GM23248 (cell line): ENCODE data around the gene OR56B4. TPM values are rescaled to one million over a fixed set of nuclear protein-coding genes. Genes with fewer than 3 reads are reported as not detected.
"Not testable (repeated sequence)": the region's sequence is repeated elsewhere in the genome, so short reads cannot be mapped to it uniquely, and the experiment has no call there.

Source experiments
- DNase-seq: peaks from one replicate; pipeline ENCODE4 v3.0.0-alpha.2; 2015
- H2AFZ ChIP-seq: fragments of 200-600 bp; sonication (generic); 2 replicates; pipeline ENCODE4 v1.6.1; 2016; ENCODE audit warnings: antibody characterized with exemption
- H3F3A ChIP-seq: fragments of 200-600 bp; sonication (generic); 2 replicates; pipeline ENCODE4 v1.6.1; 2016; ENCODE audit warnings: mild to moderate bottlenecking, antibody characterized with exemption, mixed run types; ENCODE audit not compliant: insufficient read depth
- H3K27ac ChIP-seq: fragments of 200-600 bp; sonication (generic); 2 replicates; pipeline ENCODE4 v1.5.1; 2016; ENCODE audit warnings: mild to moderate bottlenecking
- H3K27me3 ChIP-seq: fragments of 200-600 bp; sonication (generic); replicated peaks from 2 replicates; pipeline ENCODE4 v1.6.1; 2016; ENCODE audit warnings: mild to moderate bottlenecking; ENCODE audit not compliant: insufficient read depth
- H3K36me3 ChIP-seq: fragments of 200-600 bp; sonication (generic); 2 replicates; pipeline ENCODE4 v1.6.1; 2016; ENCODE audit warnings: low read depth, mild to moderate bottlenecking
- H3K4me1 ChIP-seq: fragments of 200-600 bp; sonication (generic); 2 replicates; pipeline ENCODE4 v1.6.1; 2016; ENCODE audit warnings: mild to moderate bottlenecking; ENCODE audit not compliant: insufficient read depth
- H3K4me2 ChIP-seq: fragments of 200-600 bp; sonication (generic); one replicate; pipeline ENCODE4 v1.6.1; 2016; ENCODE audit warnings: mild to moderate bottlenecking; ENCODE audit not compliant: unreplicated experiment
- H3K4me3 ChIP-seq: fragments of 200-600 bp; sonication (generic); 2 replicates; pipeline ENCODE4 v1.5.1; 2016; ENCODE audit warnings: mild to moderate bottlenecking
- H3K79me2 ChIP-seq: fragments of 200-600 bp; sonication (generic); 2 replicates; pipeline ENCODE4 v1.6.1; 2016; ENCODE audit warnings: mild to moderate bottlenecking; ENCODE audit not compliant: insufficient read depth
- H3K9ac ChIP-seq: fragments of 200-600 bp; sonication (generic); 2 replicates; pipeline ENCODE4 v1.6.1; 2016; ENCODE audit warnings: mild to moderate bottlenecking
- H3K9me2 ChIP-seq: fragments of 200-600 bp; sonication (generic); 2 replicates; pipeline ENCODE4 v1.6.1; 2016; ENCODE audit warnings: mixed run types, mild to moderate bottlenecking, moderate library complexity; ENCODE audit not compliant: insufficient read depth
- H3K9me3 ChIP-seq: fragments of 200-600 bp; sonication (generic); one replicate; pipeline ENCODE4 v1.6.1; 2017; ENCODE audit warnings: low read depth
- H4K20me1 ChIP-seq: fragments of 200-600 bp; sonication (generic); 2 replicates; pipeline ENCODE4 v1.6.0; 2016; ENCODE audit not compliant: insufficient read depth
- EZH2 ChIP-seq: fragments of 200-600 bp; sonication (generic); IDR thresholded peaks from 2 replicates; pipeline ENCODE4 v1.6.1; 2018; ENCODE audit warnings: antibody characterized with exemption, mild to moderate bottlenecking; ENCODE audit not compliant: insufficient read depth, poor library complexity, severe bottlenecking
- EZH2phosphoT487 ChIP-seq: fragments of 200-600 bp; sonication (generic); IDR thresholded peaks from 2 replicates; pipeline ENCODE4 v1.6.1; 2018; ENCODE audit warnings: antibody characterized with exemption, moderate library complexity, mild to moderate bottlenecking, low read depth; ENCODE audit not compliant: insufficient read depth
- WGBS, 2 experiments: methylation state at CpG; one replicate each; pipeline ENCODE4 v1.1.6; 2015 to 2017; ENCODE audit warnings: low lambda C conversion rate in 2 of 2, low coverage in 1 of 2; ENCODE audit errors: missing lambda C conversion rate in 2 of 2; 5-methylcytosine and 5-hydroxymethylcytosine counted together
- in situ Hi-C: fragments of 300-500 bp; cut with MboI; formaldehyde crosslinking; loops from 2 replicates; pipeline ENCODE4 v1.15.0; 2020
- polyA plus RNA-seq: library from polyadenylated mRNA; unstranded; fragments of >200 nt; fragmentation: Nextera tagmentation; extraction: Ambion mirVana; gene quantifications from 2 replicates; pipeline ENCODE4 v1.2.1, GENCODE V29; 2016
- total RNA-seq: library from RNA; depleted of rRNA; stranded (reverse); fragments of >200 nt; shearing (Covaris generic); gene quantifications from 2 replicates; pipeline ENCODE4 v1.2.3, GENCODE V29; 2014

OR56B4 gene
- total and polyA plus RNA-seq, 2 experiments from 2014 or later = not detected

DNA sequence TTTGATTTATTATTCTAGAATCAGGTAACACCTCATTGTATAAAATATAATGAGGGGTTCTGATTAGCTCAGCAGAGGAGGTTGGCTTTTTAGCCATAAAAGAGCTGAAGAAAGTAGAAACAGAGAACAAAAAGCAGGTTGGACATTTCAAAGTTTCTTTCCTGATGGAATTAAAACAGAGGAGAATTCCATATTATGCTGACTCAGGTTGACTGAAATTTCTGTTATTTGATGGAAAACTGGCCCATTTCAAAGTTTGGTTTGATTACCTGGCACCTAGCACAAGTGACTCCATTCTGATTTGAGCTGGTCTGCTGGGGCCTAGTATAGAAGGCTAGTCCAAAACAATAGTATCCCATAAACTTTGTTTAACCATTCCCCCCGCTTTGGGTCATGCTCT, 24.9 kb downstream of the OR56B4 start:
- Histone ChIP-seq H3K79me2 (no peaks in the 10 kb centered on the region), H3K36me3 (no peaks in the 10 kb centered on the region), H3K9me2 (no peaks in the 10 kb centered on the region), H3K4me3 (no peak overlapping the region), H3K4me1 (no peaks in the 10 kb centered on the region), H3K4me2 (no peak overlapping the region), H4K20me1 (no peaks in the 10 kb centered on the region), H3K27ac (no peak overlapping the region), H3K9me3 (no peaks in the 10 kb centered on the region), H3F3A (no peaks in the 10 kb centered on the region), H3K9ac (no peak overlapping the region), H3K27me3 (no peaks in the 10 kb centered on the region), H2AFZ (no peak overlapping the region)
- TF ChIP-seq EZH2 = no peak
- TF ChIP-seq EZH2phosphoT487 = no peak
- no peak for DNase-seq
- in situ Hi-C loops = no loop called here
- 11 to 13% methylated on average over 1 of the region's 1 CpG for WGBS, 2 experiments

DNA sequence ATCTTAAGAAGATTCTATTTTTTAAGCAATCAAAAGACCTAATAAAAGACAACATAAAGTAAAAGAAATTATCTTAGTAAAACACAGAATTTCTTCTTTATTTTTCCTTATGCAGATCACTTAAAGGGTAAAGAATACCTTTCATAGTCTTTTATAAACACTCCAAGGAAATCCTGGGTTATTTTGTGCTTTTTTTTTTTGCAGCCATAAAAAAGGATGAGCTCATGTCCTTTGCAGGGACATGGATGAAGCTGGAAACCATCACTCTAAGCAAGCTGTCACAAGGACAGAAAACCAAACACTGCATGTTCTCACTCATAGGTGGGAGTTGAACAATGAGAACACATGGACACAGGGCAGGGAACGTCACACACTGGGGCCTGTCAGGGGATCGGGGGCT, 28.5 kb downstream of the OR56B4 start:
- H3K9me2 ChIP-seq, H3K9ac ChIP-seq, H3K27ac ChIP-seq, H3K9me3 ChIP-seq, H3K36me3 ChIP-seq, H3K79me2 ChIP-seq, H3K4me1 ChIP-seq, in situ Hi-C loops, DNase-seq, H3K27me3 ChIP-seq, H3K4me3 ChIP-seq, H4K20me1 ChIP-seq, H2AFZ ChIP-seq, H3F3A ChIP-seq, H3K4me2 ChIP-seq: not testable (repeated sequence)
- WGBS, 2 experiments = 13 to 20% methylated on average over 2 of the region's 2 CpGs

DNA sequence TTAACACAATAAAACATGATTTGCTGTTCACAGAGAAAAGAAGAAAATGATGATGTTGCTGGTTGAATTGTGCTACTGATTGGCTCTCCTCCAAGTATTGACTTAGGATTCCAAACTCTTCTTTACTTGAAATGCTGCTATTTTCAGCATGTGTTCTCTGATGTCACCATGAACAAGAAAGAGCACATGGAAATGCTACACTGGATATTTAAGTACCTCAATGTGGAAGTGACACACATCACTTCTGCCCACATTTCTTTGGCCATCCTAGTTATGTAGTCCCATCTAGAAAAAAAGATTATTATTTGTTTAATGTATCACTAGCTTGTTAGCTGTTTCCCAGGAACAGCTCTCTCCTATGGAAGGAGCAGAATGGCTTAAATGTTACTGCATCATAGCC, 35.5 kb downstream of the OR56B4 start:
- no peak overlapping the region for H3K9ac ChIP-seq
- H3K36me3 ChIP-seq = no peaks in the 10 kb centered on the region
- H3K4me2 ChIP-seq = no peak overlapping the region
- H4K20me1 ChIP-seq = no peaks in the 10 kb centered on the region
- no peak overlapping the region for H3K27ac ChIP-seq
- H3K4me1 ChIP-seq = no peaks in the 10 kb centered on the region
- no peaks in the 10 kb centered on the region for H3K79me2 ChIP-seq
- H3K4me3 ChIP-seq = no peak overlapping the region
- no peaks in the 10 kb centered on the region for H3F3A ChIP-seq
- no peak overlapping the region for H2AFZ ChIP-seq
- H3K9me3 ChIP-seq = no peaks in the 10 kb centered on the region
- in situ Hi-C loops = no loop called here
- H3K27me3 ChIP-seq = peaks cover 10% of the 10 kb centered on the region; the same call in 1 of the 2 replicates
- TF ChIP-seq EZH2 (no peak), EZH2phosphoT487 (no peak)
- no peak for DNase-seq
- H3K9me2 ChIP-seq = no peaks in the 10 kb centered on the region

DNA sequence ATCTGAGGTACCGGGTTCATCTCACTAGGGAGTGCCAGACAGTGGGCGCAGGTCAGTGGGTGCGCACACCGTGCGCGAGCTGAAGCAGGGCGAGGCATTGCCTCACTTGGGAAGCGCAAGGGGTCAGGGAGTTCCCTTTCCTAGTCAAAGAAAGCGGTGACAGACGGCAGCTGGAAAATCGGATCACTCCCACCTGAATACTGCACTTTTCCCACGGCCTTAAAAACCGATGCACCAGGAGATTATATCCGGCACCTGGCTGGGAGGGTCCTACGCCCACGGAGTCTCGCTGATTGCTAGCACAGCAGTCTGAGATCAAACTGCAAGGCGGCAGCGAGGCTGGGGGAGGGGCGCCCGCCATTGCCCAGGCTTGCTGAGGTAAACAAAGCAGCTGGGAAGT, 36.3 kb downstream of the OR56B4 start:
- H3K27me3 ChIP-seq, H4K20me1 ChIP-seq, H3K9me3 ChIP-seq, DNase-seq, H3F3A ChIP-seq, H3K36me3 ChIP-seq, in situ Hi-C loops, H3K4me2 ChIP-seq, H3K9ac ChIP-seq, H3K9me2 ChIP-seq, H3K4me3 ChIP-seq, H3K27ac ChIP-seq, H3K79me2 ChIP-seq, H3K4me1 ChIP-seq, H2AFZ ChIP-seq: not testable (repeated sequence)
- 52% methylated on average over 12 to 19 of the region's 21 CpGs for WGBS, 2 experiments

DNA sequence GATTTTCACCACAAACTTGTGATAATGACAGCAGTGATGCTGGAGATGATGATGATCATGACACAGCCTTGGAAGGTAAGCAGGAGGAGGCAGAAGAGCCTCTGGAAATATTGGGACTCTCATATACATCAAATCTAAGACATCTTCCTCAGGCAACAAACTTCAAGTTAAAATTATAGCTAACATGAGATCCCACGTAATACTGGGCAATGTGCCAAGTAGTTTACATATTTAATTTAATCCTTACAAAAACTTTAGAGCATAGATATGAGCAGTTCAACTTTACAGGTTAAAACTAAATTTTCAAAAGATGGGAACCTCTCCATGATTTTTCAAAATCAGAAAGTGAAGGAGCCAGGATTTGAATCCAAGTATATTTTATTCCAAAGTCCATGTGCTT, 43.6 kb downstream of the OR56B4 start:
- TF ChIP-seq EZH2 (no peak), EZH2phosphoT487 (no peak)
- no peaks in the 10 kb centered on the region for H3K36me3 ChIP-seq
- no peak overlapping the region for H3K27ac ChIP-seq
- no peak overlapping the region for H3K4me3 ChIP-seq
- in situ Hi-C loops = no loop called here
- no peaks in the 10 kb centered on the region for H3K79me2 ChIP-seq
- no peaks in the 10 kb centered on the region for H3F3A ChIP-seq
- no peak overlapping the region for H2AFZ ChIP-seq
- no peaks in the 10 kb centered on the region for H3K4me1 ChIP-seq
- no peaks in the 10 kb centered on the region for H3K9me2 ChIP-seq
- H3K27me3 ChIP-seq = no peaks in the 10 kb centered on the region
- no peak overlapping the region for H3K4me2 ChIP-seq
- no peak overlapping the region for H3K9ac ChIP-seq
- DNase-seq = no peak
- no peaks in the 10 kb centered on the region for H3K9me3 ChIP-seq
- WGBS, 2 experiments = 3 to 10% methylated on average over 1 of the region's 1 CpG
- H4K20me1 ChIP-seq = no peaks in the 10 kb centered on the region
